GM23338 (cell line): ENCODE results near the gene HMOX1. TPM values are rescaled to one million over a fixed set of nuclear protein-coding genes. Genes with fewer than 3 reads are reported as not detected.

ENCODE experiments used
- ATAC-seq: fragments of 200-7000 bp; cut with Tn5 transposase; 3 replicates; pipeline ENCODE4 v1.9.1; 2020
- DNase-seq: peaks from one replicate; pipeline ENCODE4 v3.0.0-alpha.2; 2015; ENCODE audit warnings: low spot score
- H2AFZ ChIP-seq: fragments of 200-600 bp; sonication (generic); 2 replicates; pipeline ENCODE4 v1.8.0; 2016; ENCODE audit warnings: antibody characterized with exemption, mild to moderate bottlenecking, moderate library complexity
- H3F3A ChIP-seq: fragments of 200-600 bp; sonication (generic); replicated peaks from 2 replicates; pipeline ENCODE4 v1.8.0; 2017; ENCODE audit warnings: antibody characterized with exemption, mixed run types, low read depth
- H3K27ac ChIP-seq: fragments of 200-600 bp; sonication (generic); 2 replicates; pipeline ENCODE4 v1.6.1; 2016; ENCODE audit warnings: low read depth
- H3K27me3 ChIP-seq: fragments of 200-600 bp; sonication (generic); 2 replicates; pipeline ENCODE4 v1.8.0; 2016; ENCODE audit warnings: mild to moderate bottlenecking, mixed run types, moderate library complexity; ENCODE audit not compliant: insufficient read depth
- H3K36me3 ChIP-seq: fragments of 200-600 bp; sonication (generic); 2 replicates; pipeline ENCODE4 v1.8.0; 2016; ENCODE audit warnings: mild to moderate bottlenecking; ENCODE audit not compliant: insufficient read depth
- H3K4me1 ChIP-seq: fragments of 200-600 bp; sonication (generic); 2 replicates; pipeline ENCODE4 v1.8.0; 2016; ENCODE audit warnings: mild to moderate bottlenecking, moderate library complexity; ENCODE audit not compliant: insufficient read depth
- H3K4me2 ChIP-seq: fragments of 200-600 bp; sonication (generic); 2 replicates; pipeline ENCODE4 v1.7.1; 2017; ENCODE audit warnings: mixed run types
- H3K4me3 ChIP-seq: fragments of 200-600 bp; sonication (generic); 2 replicates; pipeline ENCODE4 v1.6.1; 2016; ENCODE audit warnings: mixed run types
- H3K79me2 ChIP-seq: fragments of 200-600 bp; sonication (generic); replicated peaks from 2 replicates; pipeline ENCODE4 v1.8.0; 2017; ENCODE audit warnings: mild to moderate bottlenecking; ENCODE audit not compliant: insufficient read depth
- H3K9me2 ChIP-seq: fragments of 200-600 bp; sonication (generic); 2 replicates; pipeline ENCODE4 v1.8.0; 2017; ENCODE audit not compliant: insufficient read depth
- H4K20me1 ChIP-seq: fragments of 200-600 bp; sonication (generic); replicated peaks from 2 replicates; pipeline ENCODE4 v1.8.0; 2017; ENCODE audit warnings: mild to moderate bottlenecking; ENCODE audit not compliant: insufficient read depth
- H3K27ac Mint-ChIP-seq: 2 replicates; pipeline ENCODE4 v1.8.0; 2020; ENCODE audit warnings: inconsistent platforms, mild to moderate bottlenecking, moderate library complexity, mixed read lengths
- H3K27me3 Mint-ChIP-seq: 3 replicates; pipeline ENCODE4 v1.8.0; 2022; ENCODE audit warnings: low read depth, mild to moderate bottlenecking, moderate library complexity, mixed read lengths, inconsistent platforms; ENCODE audit not compliant: insufficient read depth, poor library complexity
- H3K36me3 Mint-ChIP-seq: 3 replicates; pipeline ENCODE4 v1.8.0; 2021; ENCODE audit warnings: low read depth, mild to moderate bottlenecking, inconsistent platforms, moderate library complexity, mixed read lengths
- H3K4me1 Mint-ChIP-seq: 3 replicates; pipeline ENCODE4 v1.8.0; 2020; ENCODE audit warnings: mild to moderate bottlenecking, inconsistent platforms, mixed read lengths
- H3K4me3 Mint-ChIP-seq: 3 replicates; pipeline ENCODE4 v1.8.0; 2021; ENCODE audit warnings: moderate library complexity, mild to moderate bottlenecking, inconsistent platforms, mixed read lengths
- H3K9me3 Mint-ChIP-seq: 3 replicates; pipeline ENCODE4 v1.8.0; 2020; ENCODE audit warnings: moderate library complexity, mild to moderate bottlenecking, inconsistent platforms, mixed read lengths
- EZH2 ChIP-seq: fragments of 200-600 bp; sonication (generic); IDR thresholded peaks from one replicate; pipeline ENCODE4 v1.8.0; 2017; ENCODE audit warnings: antibody characterized with exemption, mild to moderate bottlenecking, low read depth; ENCODE audit not compliant: unreplicated experiment
- EZH2phosphoT487 ChIP-seq: fragments of 200-600 bp; sonication (generic); IDR thresholded peaks from one replicate; pipeline ENCODE4 v1.8.1; 2018; ENCODE audit warnings: antibody characterized with exemption; ENCODE audit not compliant: unreplicated experiment
- JUNB ChIP-seq: IDR thresholded peaks from one replicate; pipeline ENCODE4 v1.6.1; 2016; ENCODE audit warnings: antibody characterized with exemption; ENCODE audit not compliant: unreplicated experiment
- NANOG ChIP-seq: IDR thresholded peaks from 2 replicates; pipeline ENCODE4 v1.6.1; 2016; ENCODE audit warnings: antibody characterized with exemption, borderline replicate concordance
- POLR2AphosphoS5 ChIP-seq: IDR thresholded peaks from 2 replicates; pipeline ENCODE4 v1.6.1; 2016; ENCODE audit warnings: antibody characterized with exemption, low read depth
- STAT1 ChIP-seq: IDR thresholded peaks from one replicate; pipeline ENCODE4 v1.6.1; 2016; ENCODE audit warnings: antibody characterized with exemption; ENCODE audit not compliant: unreplicated experiment
- ZNF114 ChIP-seq: fragments of 250-450 bp; sonication (Bioruptor Pico); IDR thresholded peaks from 2 replicates; pipeline ENCODE4 v1.5.0; 2020; ENCODE audit warnings: mild to moderate bottlenecking, moderate library complexity
- polyA plus RNA-seq: library from polyadenylated mRNA; unstranded; fragments of >200 nt; fragmentation: Nextera tagmentation; extraction: Ambion mirVana; gene quantifications from 2 replicates; pipeline ENCODE4 v1.2.1, GENCODE V29; 2016
- total RNA-seq: library from RNA; depleted of rRNA; stranded (reverse); fragments of >200 nt; shearing (Covaris generic); gene quantifications from 2 replicates; pipeline ENCODE4 v1.2.3, GENCODE V29; 2014
- TF ChIP-seq, protein P1 (sequence below): fragments of 250-450 bp; sonication (Bioruptor Pico); IDR thresholded peaks from 2 replicates; pipeline ENCODE4 v1.5.0; 2020; ENCODE audit warnings: mild to moderate bottlenecking, moderate library complexity
- TF ChIP-seq, protein P2 (sequence below): IDR thresholded peaks from 2 replicates; pipeline ENCODE4 v1.6.1; 2016; ENCODE audit warnings: antibody characterized with exemption

The HMOX1 gene
- total and polyA plus RNA-seq, 2 experiments from 2014 or later, result 10.9 to 22.6 TPM

DNA sequence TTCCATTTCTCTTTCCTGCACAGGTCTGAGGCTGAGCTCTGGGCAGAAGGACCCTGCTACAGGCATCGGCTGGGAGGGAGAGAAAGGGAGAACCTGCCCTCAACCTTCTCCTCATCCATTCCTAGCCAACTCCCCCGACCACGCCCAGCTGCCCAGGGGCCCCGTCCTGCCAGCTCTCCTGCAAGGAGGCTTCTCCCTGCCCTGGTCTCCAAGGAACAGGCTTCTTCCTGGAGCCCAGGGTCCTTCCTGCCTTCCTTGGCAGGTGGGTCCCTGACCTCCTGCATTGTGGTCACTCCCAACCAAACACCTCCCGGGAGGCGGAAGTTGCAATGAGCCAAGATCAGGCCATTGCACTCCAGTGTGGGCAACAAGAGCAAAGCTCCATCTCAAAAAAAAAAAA is 12.5 kb upstream of the HMOX1 start (continued):
- TF ChIP-seq, protein P1, sequence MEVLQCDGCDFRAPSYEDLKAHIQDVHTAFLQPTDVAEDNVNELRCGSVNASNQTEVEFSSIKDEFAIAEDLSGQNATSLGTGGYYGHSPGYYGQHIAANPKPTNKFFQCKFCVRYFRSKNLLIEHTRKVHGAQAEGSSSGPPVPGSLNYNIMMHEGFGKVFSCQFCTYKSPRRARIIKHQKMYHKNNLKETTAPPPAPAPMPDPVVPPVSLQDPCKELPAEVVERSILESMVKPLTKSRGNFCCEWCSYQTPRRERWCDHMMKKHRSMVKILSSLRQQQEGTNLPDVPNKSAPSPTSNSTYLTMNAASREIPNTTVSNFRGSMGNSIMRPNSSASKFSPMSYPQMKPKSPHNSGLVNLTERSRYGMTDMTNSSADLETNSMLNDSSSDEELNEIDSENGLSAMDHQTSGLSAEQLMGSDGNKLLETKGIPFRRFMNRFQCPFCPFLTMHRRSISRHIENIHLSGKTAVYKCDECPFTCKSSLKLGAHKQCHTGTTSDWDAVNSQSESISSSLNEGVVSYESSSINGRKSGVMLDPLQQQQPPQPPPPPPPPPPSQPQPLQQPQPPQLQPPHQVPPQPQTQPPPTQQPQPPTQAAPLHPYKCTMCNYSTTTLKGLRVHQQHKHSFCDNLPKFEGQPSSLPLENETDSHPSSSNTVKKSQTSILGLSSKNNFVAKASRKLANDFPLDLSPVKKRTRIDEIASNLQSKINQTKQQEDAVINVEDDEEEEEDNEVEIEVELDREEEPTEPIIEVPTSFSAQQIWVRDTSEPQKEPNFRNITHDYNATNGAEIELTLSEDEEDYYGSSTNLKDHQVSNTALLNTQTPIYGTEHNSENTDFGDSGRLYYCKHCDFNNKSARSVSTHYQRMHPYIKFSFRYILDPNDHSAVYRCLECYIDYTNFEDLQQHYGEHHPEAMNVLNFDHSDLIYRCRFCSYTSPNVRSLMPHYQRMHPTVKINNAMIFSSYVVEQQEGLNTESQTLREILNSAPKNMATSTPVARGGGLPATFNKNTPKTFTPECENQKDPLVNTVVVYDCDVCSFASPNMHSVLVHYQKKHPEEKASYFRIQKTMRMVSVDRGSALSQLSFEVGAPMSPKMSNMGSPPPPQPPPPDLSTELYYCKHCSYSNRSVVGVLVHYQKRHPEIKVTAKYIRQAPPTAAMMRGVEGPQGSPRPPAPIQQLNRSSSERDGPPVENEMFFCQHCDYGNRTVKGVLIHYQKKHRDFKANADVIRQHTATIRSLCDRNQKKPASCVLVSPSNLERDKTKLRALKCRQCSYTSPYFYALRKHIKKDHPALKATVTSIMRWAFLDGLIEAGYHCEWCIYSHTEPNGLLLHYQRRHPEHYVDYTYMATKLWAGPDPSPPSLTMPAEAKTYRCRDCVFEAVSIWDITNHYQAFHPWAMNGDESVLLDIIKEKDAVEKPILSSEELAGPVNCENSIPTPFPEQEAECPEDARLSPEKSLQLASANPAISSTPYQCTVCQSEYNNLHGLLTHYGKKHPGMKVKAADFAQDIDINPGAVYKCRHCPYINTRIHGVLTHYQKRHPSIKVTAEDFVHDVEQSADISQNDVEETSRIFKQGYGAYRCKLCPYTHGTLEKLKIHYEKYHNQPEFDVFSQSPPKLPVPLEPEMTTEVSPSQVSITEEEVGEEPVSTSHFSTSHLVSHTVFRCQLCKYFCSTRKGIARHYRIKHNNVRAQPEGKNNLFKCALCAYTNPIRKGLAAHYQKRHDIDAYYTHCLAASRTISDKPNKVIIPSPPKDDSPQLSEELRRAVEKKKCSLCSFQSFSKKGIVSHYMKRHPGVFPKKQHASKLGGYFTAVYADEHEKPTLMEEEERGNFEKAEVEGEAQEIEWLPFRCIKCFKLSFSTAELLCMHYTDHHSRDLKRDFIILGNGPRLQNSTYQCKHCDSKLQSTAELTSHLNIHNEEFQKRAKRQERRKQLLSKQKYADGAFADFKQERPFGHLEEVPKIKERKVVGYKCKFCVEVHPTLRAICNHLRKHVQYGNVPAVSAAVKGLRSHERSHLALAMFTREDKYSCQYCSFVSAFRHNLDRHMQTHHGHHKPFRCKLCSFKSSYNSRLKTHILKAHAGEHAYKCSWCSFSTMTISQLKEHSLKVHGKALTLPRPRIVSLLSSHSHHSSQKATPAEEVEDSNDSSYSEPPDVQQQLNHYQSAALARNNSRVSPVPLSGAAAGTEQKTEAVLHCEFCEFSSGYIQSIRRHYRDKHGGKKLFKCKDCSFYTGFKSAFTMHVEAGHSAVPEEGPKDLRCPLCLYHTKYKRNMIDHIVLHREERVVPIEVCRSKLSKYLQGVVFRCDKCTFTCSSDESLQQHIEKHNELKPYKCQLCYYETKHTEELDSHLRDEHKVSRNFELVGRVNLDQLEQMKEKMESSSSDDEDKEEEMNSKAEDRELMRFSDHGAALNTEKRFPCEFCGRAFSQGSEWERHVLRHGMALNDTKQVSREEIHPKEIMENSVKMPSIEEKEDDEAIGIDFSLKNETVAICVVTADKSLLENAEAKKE (CRISPR knock-in tag), result no peak
- TF ChIP-seq ZNF114 (CRISPR knock-in tag), result no peak
- TF ChIP-seq, protein P2, sequence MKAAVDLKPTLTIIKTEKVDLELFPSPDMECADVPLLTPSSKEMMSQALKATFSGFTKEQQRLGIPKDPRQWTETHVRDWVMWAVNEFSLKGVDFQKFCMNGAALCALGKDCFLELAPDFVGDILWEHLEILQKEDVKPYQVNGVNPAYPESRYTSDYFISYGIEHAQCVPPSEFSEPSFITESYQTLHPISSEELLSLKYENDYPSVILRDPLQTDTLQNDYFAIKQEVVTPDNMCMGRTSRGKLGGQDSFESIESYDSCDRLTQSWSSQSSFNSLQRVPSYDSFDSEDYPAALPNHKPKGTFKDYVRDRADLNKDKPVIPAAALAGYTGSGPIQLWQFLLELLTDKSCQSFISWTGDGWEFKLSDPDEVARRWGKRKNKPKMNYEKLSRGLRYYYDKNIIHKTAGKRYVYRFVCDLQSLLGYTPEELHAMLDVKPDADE, result no peak
- TF ChIP-seq JUNB, result no peak
- no peak for TF ChIP-seq EZH2phosphoT487

DNA sequence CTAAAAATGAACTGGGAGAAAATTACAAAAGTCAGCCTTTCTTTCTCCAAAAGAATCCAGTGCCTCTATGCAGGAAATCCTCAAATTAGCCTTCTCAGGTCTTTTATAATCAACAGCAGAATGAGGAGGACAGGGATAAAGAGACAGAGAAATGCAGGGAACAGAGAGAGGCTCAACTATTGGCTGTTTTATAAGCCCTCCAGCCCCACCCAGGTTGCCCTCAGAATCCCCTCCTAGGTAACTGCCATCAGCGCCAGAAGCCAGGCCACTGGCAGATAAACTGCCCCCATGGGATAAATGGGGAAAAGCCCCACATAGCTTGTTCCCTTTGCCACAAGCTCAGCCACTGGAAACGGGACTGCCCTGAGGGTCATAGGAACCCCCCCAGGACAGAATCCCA is 10.9 kb upstream of the HMOX1 start:
- Mint-ChIP-seq H3K4me3 (no peak overlapping the region), H3K27ac (peak overlapping the region; percentile 57; the same call in 1 of the 2 replicates), H3K27me3 (peaks cover 16% of the 10 kb centered on the region), H3K4me1 (peaks cover 20% of the 10 kb centered on the region), H3K9me3 (peaks cover 5% of the 10 kb centered on the region; the same call in 1 of the 3 replicates), H3K36me3 (no peaks in the 10 kb centered on the region)
- Histone ChIP-seq H3K36me3 (no peaks in the 10 kb centered on the region), H3K4me3 (no peak overlapping the region), H4K20me1 (no peaks in the 10 kb centered on the region), H3F3A (0 out of 2 replicates have a peak, but pooled peaks cover 4% of the 10 kb centered on the region), H3K27me3 (no peaks in the 10 kb centered on the region), H3K9me2 (no peaks in the 10 kb centered on the region), H3K27ac (no peak overlapping the region), H3K79me2 (no peaks in the 10 kb centered on the region), H3K4me2 (0 out of 2 replicates have a peak overlapping the region, but pooled peaks have one; percentile 2), H3K4me1 (peaks cover 24% of the 10 kb centered on the region), H2AFZ (peak overlapping the region; percentile 54)
- DNase-seq, result no peak
- no peak for ATAC-seq
- TF ChIP-seq EZH2 (no peak), STAT1 (no peak), POLR2AphosphoS5 (no peak), NANOG (no peak)
- TF ChIP-seq, protein P2, result no peak
